Measurements from ENCODE around the gene UBA3. TPM values are rescaled to one million over a fixed set of nuclear protein-coding genes. Genes with fewer than 3 reads are reported as not detected.

UBA3 gene
- total RNA-seq, 1 experiment from 2014 or later: 67.2 TPM

GRCh38 chr3:69005791-69006482, 74.2 kb downstream of the UBA3 start:
- peaks cover 27 to 28% of the 10 kb centered on the region in 2 experiments for H3K4me1 Mint-ChIP-seq
- H2BK20ac ChIP-seq (ENCODE audit: low read depth, low read length, poor library complexity, severe bottlenecking): peak overlapping the region; percentile 34

More at GRCh38 chr3:69005791-69006482, 74.2 kb downstream of the UBA3 start:
- Mint-ChIP-seq H3K27ac (no peak overlapping the region; a peak in 2 of 7 replicates), H3K4me3 (no peak overlapping the region), H3K27me3 (ENCODE audit: low read depth) (no peaks in the 10 kb centered on the region), H3K9me3 (no peaks in the 10 kb centered on the region), H3K36me3 (ENCODE audit: insufficient read depth in 1 of 3, low read depth in 3 of 3) (peaks cover 19 to 67% (median 35%) of the 10 kb centered on the region in 3 experiments)
- no peak overlapping the region for H3T11ph ChIP-seq (ENCODE audit: low read length)
- H2BK120ac ChIP-seq (ENCODE audit: low read depth, low read length, poor library complexity, severe bottlenecking): no peak overlapping the region
- no peak overlapping the region for H3K14ac ChIP-seq (ENCODE audit: insufficient read depth, low read length)
- no peak for DNase-seq
- H3K4me1 ChIP-seq (ENCODE audit: insufficient read depth, low read length): peaks cover 6% of the 10 kb centered on the region; the same call in 1 of the 2 replicates
- H2BK5ac ChIP-seq (ENCODE audit: insufficient read length, low read length): no peak overlapping the region
- H4K8ac ChIP-seq (replicated peaks; ENCODE audit: insufficient read length, low read depth, low read length): no peak overlapping the region
- H3K56ac ChIP-seq (ENCODE audit: insufficient read length, low read depth, low read length): no peak overlapping the region
- no peaks in the 10 kb centered on the region for H3K79me2 ChIP-seq (ENCODE audit: insufficient read depth, low read length)
- WGBS (ENCODE audit: extremely low coverage, insufficient read length, low lambda C conversion rate): no CpG with 5 or more reads among the region's 5 CpGs
- no peaks in the 10 kb centered on the region for H4K20me1 ChIP-seq (ENCODE audit: control insufficient read depth, insufficient read depth, insufficient read length)
- H4K91ac ChIP-seq (ENCODE audit: insufficient read length, low read depth, low read length): no peak overlapping the region
- H4K5ac ChIP-seq (ENCODE audit: insufficient read length, low read depth, low read length): no peak overlapping the region
- H3K27ac ChIP-seq (ENCODE audit: insufficient read length, low read depth, low read length): no peak overlapping the region
- H3K79me1 ChIP-seq (ENCODE audit: insufficient read depth, low read depth, low read length, poor library complexity, severe bottlenecking): no peaks in the 10 kb centered on the region
- no peak overlapping the region for H2BK15ac ChIP-seq (ENCODE audit: low read depth, low read length)
- no peak overlapping the region for H3K23ac ChIP-seq (ENCODE audit: insufficient read length, low read depth, low read length)
- no peak overlapping the region for H3K4ac ChIP-seq (ENCODE audit: low read depth, low read length)
- H3K23me2 ChIP-seq (ENCODE audit: insufficient read length, low read depth, low read length, poor library complexity, severe bottlenecking): no peaks in the 10 kb centered on the region
- no peak overlapping the region for H2BK12ac ChIP-seq (ENCODE audit: insufficient read length, low read depth, low read length)
- no peak overlapping the region for H2AFZ ChIP-seq (ENCODE audit: low read length)
- no peaks in the 10 kb centered on the region for H3K9me3 ChIP-seq (ENCODE audit: control insufficient read depth, low read depth, low read length)
- H3K18ac ChIP-seq (ENCODE audit: insufficient read length, low read depth, low read length): no peak overlapping the region
- no peak for TF ChIP-seq CTCF (conservative IDR thresholded peaks at IDR 0.05)
- H3K27me3 ChIP-seq (ENCODE audit: insufficient read depth, low read length): no peaks in the 10 kb centered on the region
- H2AK5ac ChIP-seq (ENCODE audit: insufficient read length, low read length): no peak overlapping the region
- H3K4me2 ChIP-seq (ENCODE audit: insufficient read depth, insufficient read length, low read length): no peak overlapping the region
- H3K9ac ChIP-seq (ENCODE audit: extremely low read depth, insufficient read length, low read length): no peak overlapping the region
